ENCODE data around the gene ANKRD13A.
A peak's percentile ranks its signal among the peaks of the same experiment; 100 is the strongest.
"Not testable (repeated sequence)": the region's sequence is repeated elsewhere in the genome, so short reads cannot be mapped to it uniquely, and the experiment has no call there.

ANKRD13A gene

DNA sequence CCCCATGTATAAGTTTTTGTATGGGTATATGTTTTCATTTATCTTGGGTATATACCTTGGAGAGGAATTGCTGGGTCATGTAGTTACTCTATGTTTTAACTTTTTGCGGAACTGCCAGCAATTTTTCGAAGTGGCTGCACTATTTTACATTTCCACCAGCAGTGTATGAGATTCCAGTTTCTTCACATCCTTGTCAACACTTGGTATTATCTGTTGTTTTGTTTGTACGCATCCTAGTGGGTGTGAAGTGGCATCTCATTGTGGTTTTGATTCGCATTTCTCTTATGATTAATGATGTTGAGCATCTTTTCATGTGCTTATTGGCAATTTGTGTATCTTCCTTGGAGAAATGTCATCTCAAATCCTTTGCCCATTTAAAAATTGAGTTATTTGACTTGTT is 6.9 kb downstream of the ANKRD13A start:
- DNase-seq (ENCODE audit: low read depth, low spot score): no peak

DNA sequence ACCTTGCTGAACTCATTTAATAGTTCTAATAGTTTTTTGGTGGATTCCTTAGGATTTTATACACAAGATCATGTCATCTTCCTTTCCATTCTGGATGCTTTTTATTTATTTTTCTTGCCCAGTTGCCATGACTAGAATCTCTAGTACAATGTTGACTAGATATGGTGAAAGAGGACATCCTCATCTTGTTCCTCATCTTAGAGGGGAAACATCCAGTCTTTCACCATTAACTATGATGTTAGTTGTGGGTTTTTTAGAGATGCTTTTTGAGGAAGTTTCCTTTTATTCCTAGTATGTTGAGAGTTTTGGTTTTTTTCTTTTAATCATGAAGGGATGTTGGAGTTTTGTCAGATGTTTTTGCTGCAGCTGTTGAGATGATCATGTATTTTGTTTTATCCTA is 8.7 kb downstream of the ANKRD13A start:
- DNase-seq (ENCODE audit: low read depth, low spot score): no peak

DNA sequence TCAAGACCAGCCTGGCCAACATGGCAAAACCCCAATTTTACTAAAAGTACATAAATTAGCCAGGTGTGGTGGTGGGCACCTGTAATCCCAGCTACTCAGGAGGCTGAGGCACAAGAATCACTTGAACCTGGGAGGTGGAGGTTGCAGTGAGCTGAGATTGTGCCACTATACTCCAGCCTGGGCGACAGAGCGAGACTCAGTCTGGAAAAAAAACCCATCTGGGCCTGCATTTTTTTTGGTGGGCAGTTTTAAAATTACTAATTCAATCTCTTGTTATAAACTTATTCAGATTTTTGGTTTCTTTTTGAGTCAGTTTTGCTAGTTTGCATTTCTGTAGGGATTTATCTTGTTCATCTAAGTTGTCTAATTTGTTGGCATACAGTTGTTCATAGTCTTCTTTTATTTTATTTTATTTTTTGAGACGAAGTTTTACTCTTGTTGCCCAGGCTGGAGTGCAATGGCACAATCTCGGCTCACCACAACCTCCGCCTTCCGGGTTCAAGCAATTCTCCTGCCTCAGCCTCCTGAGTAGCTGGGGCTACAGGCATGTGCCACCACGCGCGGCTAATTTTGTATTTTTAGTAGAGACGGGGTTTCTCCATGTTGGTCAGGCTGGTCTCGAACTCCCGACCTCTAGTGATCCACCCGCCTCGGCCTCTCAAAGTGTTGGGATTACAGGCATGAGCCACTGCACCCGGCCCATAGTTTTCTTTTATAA is 9.6 kb downstream of the ANKRD13A start:
- DNase-seq (ENCODE audit: low read depth, low spot score): not testable (repeated sequence)

DNA sequence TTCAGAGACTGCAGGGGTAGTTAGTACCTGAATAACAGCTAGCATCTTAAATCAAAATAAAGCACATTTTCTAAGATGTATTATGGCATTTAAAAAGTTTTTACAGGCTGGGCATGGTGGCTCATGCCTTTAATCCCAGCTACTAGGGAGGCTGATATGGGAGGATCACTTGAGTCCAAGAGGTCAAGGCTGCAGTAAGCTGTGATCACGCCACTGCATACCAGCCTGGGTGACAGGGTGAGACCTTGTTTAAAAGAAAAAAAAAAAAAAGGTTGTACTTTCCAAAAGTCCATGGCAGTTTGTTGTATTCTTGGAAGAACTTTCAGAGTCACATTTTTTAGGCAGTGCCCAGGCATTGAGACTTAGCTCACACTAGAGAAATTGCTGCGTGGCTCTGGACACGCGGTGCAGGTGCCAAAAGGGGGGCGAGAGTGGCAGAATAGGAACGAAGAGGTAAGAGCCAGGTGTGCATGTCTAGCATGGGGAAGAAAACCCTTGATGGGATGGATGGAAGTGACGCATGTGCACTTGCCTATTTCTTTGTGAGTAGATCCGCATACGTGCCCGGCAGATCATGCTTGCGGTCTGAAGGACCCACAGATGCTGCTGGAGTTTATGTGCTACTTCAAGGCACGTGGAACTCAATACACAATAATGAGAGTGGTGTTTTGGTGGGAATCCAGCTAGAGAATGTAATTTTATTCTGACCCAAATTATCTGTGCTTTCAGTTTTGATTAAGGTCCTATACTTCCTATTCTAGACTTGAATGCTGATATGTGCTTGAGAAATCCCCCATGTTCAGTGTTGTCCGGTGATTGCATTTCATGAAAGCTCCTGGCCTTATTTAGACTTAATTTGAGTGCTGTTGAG is 11.9 kb downstream of the ANKRD13A start:
- no peak for DNase-seq (ENCODE audit: low read depth, low spot score)

DNA sequence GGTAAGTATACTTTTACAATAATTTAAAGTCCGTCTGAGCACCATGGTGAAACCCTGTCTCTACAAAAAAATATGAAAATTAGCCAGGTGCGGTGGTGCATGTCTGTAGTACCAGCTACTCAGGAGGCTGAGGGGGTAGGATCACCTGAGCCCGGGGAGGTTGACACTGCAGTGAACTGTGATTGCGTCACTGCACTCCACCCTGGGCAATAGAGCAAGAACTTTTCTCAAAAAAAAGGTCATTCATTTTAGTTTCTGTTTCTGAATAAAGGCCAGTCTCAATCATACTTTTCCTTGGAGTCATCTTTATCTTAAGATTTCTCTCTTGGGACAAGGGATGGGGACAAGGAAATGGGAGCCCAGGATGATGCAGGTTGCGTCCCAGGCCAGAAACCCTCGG is 12.9 kb downstream of the ANKRD13A start:
- no peak for DNase-seq (ENCODE audit: low read depth, low spot score)

DNA sequence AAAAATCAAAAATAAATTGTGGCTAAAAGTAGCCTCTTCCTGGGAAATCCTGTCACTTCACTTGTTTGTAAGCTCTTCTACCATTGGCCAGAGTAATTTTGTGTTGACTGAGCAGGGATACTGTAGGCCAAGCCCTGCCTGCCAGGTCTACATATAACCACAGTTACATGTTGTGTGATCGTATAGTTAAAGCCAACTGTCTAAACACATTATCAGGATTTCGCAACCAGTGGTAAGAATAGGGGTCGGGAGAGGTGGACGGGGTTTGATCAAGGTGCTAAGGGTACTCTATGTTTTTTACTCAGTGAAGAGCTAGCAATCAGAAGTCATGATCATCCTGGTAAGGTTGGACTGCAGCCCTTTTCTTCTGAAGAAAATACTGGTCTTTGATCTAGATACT is 13.4 kb downstream of the ANKRD13A start:
- DNase-seq (ENCODE audit: low read depth, low spot score): no peak

DNA sequence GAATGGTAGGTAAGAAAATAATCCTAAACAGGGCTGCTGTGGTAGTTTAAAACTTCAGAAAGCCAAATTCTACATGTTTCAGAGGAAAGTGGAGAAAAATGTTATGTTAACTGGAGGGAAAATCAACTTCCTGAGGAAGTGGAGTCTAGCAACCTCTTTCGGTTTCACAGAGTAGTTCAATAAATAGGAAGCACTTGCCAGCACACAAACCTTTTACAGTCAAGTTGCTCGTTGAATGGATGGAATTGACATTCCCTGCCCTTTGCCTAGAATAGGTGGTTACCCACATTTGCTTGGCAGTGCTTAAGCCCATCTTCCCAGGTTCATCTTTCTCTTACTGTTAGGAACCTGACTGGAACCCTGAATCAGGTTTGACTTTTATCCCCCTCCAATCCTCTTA is 15.9 kb downstream of the ANKRD13A start:
- no peak for DNase-seq (ENCODE audit: low read depth, low spot score)

DNA sequence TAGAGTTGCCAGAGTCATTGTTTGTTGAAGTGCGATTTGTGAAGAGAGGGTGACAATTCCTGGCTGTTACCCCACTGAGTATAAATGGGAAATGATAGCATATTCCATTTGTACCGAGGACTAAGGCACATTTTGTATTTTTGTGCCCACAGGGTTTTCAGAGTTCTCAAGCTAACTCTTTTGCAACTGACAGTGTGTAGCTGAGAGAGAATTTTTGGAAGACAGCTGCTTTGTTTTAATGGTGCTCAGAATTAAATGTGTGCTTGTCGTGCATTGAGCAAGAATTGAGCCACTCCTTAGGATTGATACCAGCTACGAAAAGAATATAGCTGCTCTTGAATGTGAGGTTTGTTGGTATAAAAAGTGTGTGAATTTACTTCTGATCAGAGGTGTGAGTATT is 21.7 kb downstream of the ANKRD13A start:
- no peak for DNase-seq (ENCODE audit: low read depth, low spot score)

DNA sequence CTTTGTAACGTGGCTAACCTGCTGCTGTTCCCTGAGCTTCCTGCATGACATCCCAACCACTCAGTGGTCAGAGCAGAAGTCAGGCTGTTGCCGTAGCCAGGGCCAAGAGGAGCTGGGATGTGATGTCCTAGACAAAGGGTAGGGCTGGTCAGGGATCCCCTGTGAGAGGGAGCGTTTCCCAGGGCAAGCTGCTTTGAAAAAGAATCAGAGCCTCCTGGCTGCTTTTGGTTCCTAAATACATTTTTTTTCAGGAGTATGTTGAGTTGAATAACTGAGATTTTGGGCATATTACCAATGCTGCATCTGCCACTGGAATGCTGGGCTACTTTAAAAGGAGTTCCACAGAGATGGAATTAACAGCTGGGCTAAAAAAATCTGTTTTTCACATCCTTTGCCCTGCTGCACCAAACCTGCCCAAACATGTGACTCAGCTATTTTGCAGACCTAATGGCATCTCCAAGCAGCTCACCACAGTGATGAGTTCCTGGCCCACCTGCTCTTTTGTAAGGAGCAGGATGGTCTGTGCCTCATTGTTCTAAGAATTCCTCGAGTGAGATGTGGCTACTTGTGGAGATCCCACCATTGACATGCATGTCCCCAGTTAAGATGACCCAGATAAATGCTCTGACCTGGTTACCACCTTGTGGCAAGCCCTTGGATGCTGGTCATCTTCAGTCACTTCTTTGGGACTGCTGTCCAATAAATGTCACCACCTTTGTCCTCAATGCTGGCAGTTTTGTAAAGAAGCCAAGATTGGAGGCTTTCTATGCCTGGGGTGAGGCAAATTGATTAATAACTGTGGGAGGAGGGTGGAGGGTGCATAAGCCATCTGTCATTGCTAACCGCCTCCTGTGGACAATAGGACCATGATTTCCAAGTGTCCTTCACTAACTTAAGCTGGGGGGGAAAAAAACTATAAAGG is 24.1 kb downstream of the ANKRD13A start:
- no peak for DNase-seq (ENCODE audit: low read depth, low spot score)

DNA sequence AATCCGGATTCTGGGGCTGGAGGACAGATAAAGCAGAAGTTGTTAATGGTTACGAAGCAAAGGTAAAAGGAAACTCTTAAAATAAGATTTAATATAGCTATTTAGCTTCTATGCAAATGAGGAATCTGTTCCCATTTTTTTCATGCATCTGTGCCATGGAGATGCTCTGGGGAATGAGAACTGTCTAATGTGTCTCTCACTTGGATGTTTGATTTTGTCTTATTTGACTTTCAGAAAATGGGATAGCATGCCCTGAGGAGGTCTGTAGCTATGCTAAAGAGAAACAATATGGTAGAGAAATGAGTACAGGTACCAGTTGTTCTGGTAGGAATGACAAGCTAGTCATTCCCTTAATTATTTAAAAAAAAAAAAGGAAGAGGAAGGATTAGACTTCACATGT is 24.8 kb downstream of the ANKRD13A start:
- no peak for DNase-seq (ENCODE audit: low read depth, low spot score)

DNA sequence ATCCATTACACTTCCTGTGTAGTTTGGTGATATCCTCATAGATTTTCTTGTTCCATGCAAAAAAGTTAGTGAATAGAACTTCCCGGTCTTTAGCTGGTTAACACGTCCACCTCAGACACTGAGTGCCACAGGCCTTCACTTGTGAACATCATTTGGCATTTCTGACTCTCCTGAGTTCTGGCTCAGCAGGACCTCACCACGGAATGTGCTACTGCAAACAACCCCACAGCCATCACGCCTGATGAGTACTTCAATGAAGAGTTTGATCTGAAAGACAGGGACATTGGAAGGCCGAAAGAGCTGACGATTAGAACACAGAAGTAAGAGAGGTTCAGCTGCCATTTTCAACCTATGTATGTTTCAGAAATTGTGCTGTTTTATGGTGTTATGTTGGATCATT is 29.1 kb downstream of the ANKRD13A start:
- no peak for DNase-seq (ENCODE audit: low read depth, low spot score)

DNA sequence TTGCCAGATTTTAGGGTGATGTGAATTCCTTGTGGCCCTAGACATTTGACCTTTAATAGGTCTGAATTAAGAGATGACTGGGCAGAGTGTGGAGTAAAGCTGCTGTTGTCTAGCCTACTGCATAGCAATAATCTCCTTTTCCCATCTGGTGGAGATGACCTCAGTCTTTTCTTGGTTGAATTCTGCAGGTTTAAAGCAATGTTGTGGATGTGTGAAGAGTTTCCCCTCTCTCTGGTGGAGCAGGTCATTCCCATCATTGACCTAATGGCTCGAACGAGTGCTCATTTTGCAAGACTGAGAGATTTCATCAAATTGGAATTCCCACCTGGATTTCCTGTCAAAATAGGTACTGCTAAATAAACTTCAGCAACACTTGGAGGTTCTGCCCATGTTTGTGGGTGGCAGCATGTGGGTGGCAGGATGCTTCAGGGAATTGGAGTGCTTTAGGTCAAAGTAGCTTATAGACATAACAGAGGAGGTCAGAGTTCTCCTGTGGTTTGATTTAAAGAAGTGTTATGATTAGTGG is 30.1 kb downstream of the ANKRD13A start:
- no peak for DNase-seq (ENCODE audit: low read depth, low spot score)

DNA sequence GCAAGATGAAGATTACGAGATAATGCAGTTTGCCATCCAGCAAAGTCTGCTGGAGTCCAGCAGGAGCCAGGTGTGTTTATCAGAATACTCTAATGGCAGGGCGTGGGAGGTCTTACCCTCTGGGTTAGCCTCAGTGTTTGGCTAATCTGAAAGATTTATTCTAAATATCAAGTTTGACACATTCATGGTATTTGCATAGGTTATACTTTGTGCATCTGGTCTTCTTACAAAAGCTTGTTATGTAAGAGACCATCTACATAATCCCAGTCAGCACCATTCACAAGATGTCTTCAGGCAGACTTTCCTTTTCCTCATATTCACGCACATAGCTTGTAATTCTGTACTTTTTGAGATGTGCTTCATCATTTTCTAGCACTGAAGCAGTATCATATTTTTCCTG is 34.7 kb downstream of the ANKRD13A start:
- no peak for DNase-seq (ENCODE audit: low read depth, low spot score)

DNA sequence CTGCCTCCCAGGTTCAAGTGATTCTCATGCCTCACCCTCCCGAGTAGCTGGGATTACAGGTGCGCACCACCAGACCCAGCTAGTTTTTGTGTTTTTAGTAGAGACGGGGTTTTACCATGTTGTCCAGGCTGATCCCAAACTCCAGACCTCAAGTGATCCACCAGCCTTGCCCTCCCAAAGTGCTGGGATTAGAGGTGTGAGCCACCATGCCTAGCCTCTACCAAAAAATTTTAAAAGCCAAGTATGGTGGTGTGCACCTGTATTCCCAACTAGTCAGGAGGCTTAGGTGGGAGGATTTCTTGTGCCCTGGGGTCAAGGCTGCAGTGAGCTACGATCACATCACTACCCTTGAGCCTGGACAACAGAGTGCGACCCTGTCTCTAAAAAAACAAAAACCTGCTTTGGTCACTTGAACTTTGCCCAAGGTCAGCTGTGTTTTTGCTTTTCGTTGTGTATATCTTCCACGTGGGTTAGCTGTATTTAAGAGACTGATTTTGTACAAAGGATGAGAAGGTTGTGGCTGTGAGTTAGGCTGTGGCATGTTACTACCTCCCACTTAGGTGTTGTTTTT is 36.4 kb downstream of the ANKRD13A start:
- no peak for DNase-seq (ENCODE audit: low read depth, low spot score)

DNA sequence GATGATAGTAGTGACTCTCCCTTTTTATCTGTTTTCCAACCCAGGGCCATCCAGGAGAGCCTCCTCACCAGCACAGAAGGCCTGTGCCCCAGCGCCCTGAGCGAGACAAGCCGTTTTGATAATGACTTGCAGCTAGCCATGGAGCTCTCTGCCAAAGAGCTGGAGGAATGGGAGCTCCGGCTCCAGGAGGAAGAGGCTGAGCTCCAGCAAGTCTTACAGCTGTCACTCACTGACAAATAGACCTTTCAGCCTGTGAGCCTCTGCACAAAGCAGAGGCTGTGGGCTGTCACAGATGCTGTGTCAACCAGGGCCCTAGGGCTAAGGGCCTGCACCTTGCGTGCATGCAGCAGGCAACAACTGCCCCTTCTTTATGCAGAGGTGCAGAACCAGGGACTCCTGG is 38.1 kb downstream of the ANKRD13A start:
- DNase-seq (ENCODE audit: low read depth, low spot score): no peak

DNA sequence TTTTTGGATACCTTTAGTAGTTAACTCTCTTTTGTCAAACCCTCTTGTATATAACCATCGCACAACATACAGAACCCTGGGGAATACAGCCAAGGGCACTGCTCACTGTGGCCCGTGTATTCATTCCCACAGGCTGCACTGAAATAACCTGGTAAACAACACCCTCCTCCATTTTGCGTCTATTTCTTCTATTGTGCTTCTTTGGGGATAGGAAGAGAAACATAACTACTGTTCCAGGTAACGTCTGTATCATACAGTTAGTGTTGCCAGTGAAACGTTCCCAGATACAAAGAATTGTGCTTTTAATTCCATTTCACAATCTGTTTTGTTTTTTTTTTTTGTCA is 39.5 kb downstream of the ANKRD13A start:
- no peak for DNase-seq (ENCODE audit: low read depth, low spot score)

DNA sequence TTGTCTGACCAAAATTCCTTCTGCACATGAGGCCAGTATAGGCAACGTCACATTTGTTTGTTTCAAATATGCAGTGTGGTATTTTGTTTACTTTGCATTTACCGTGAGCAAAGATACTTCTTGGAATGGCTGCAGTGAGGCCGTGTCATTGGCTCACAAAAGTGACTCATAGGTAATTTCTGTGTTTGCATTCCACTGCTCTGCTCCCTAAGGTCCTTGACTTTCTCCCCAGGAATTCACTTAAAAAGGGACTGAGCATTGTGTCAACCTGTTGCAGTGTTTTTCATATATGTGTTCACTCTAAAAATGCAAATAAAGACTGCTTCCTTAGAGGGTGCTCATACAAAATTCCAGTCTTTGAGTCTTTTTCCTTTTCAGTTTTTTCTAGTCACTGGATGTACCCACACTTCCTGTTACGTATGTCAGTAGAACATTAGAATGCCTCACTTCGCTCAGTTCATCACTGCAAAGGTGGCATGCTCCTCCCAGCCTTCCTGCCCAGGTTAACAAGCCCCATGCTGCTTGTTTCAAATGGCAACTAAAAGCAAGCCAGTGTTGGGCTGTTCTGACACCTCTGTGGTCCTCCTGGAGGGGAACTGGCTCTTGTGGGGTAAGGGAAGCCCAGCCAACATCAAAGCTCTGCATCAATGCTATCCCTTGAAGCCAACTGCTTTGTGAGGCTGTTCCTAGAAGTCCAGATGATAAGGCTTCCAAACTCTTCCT is 40.0 kb downstream of the ANKRD13A start:
- peak; percentile 1 for DNase-seq (ENCODE audit: low read depth, low spot score)

DNA sequence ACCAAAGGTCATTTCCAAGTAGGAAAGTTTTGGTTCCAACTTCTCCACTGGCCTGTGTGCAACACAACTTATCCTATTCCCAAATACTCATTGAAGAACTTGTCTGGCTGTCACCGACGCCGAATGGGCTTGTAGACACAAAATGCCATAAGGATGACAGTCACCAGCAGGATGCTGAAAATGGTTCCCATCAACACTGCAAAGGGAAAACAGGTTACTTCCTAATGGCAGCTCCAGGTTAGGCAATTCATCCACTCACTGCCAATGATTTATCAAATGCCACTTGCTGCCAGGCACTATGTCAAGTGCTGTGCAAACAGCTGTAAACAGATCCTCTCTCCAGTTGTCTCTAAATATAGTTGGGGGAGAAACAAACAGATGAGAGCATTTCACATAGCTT is 43.0 kb downstream of the ANKRD13A start:
- DNase-seq (ENCODE audit: low read depth, low spot score): no peak

DNA sequence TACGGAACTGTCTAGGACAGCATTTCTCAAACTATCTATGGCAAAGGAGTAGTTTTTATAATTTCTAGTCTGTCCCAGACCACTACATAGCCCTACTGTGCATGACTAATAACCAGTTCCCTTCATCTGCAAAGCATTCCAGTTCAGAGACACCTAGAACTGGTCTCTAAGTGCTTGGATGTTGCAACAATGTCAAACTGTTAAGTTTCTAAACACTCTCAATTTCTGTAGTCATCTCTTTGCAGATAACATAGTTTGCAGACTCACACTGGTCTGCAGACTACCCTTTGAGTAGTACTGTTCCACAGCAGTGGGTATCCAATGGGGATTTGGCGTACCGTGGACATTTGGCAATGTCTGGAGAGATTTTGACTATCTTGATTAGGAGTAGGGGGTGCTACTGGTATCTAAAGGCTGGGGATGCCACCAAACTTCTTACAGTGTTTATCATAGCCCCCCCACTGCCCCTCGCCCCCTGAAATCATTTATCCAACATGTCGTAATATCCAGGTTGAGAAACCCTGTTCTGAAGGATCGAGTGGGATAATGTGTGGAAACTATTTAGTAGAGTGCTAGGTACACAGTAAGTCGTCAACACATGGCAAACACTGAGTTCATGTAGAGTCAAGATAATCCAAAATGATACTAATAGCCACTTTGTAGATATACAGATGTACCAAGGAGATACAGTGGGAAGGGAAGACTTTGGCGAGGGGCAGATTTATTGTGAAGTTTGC is 47.4 kb downstream of the ANKRD13A start:
- DNase-seq (ENCODE audit: low read depth, low spot score): no peak

DNA sequence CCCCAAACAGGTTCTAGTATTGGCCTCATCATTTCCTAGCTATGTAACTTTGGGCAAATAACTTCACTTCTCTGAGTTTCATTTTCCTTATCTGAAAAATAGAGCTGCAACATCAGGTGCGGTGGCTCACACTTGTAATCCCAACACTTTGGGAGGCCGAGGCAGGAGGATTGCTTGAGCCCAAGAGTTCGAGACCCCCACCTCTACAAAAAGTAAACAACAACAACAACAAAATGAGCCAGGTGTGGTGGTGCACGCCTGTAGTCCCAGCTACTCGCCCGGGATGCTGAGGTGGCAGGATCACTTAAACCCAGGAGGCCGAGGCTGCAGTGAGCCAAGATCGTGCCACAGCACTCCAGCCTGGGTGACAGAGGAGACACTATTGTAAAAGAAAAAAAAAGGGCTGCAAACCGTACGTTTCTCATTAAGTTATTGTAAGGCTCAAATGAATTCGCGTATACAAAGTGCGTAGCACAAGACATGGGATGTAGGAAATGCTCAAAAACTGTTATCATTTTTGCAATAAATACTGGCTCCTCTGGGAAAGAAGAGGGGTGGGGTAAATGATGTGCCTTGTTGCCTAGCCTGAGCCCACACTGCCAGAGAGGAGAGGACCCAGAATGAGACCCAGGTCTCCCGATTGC is 48.2 kb downstream of the ANKRD13A start:
- no peak for DNase-seq (ENCODE audit: low read depth, low spot score)

Data from activated CD4-positive, CD25-positive, alpha-beta regulatory T cell treated with anti-CD3 and anti-CD28 coated beads, Interleukin-2, amount 50 U/mL, for 16 hours (primary cell).